GM21576 (cell line): ENCODE measurements around the gene RSPRY1.

ENCODE experiments used
- ATAC-seq: cut with Tn5 transposase; IDR thresholded peaks from one replicate; pipeline ENCODE4 v1.9.1; 2021; ENCODE audit warnings: mild to moderate bottlenecking, moderate library complexity; ENCODE audit not compliant: unreplicated experiment

Gene RSPRY1

GRCh38 chr16:57152096-57153093 is 33.7 kb upstream of the RSPRY1 start:
- ATAC-seq, result no peak

GRCh38 chr16:57153841-57154240 is 32.3 kb upstream of the RSPRY1 start:
- ATAC-seq, result no peak

- no peak for ATAC-seq
Observed at GRCh38 chr16:57155702-57156350, 30.3 kb upstream of the RSPRY1 start.

- no peak for ATAC-seq
Observed at GRCh38 chr16:57156351-57156703, 29.8 kb upstream of the RSPRY1 start.

- no peak for ATAC-seq
Observed at GRCh38 chr16:57157533-57157932, 28.6 kb upstream of the RSPRY1 start.

GRCh38 chr16:57159447-57159846 is 26.7 kb upstream of the RSPRY1 start:
- no peak for ATAC-seq

- no peak for ATAC-seq
Observed at GRCh38 chr16:57163842-57164241, 22.3 kb upstream of the RSPRY1 start.

- no peak for ATAC-seq
Observed at GRCh38 chr16:57165483-57165882, 20.6 kb upstream of the RSPRY1 start.

GRCh38 chr16:57165938-57166337 is 20.2 kb upstream of the RSPRY1 start:
- ATAC-seq, result no peak

GRCh38 chr16:57166451-57166850 is 19.7 kb upstream of the RSPRY1 start:
- ATAC-seq, result no peak

- ATAC-seq, result no peak
Observed at GRCh38 chr16:57166951-57167350, 19.2 kb upstream of the RSPRY1 start.

GRCh38 chr16:57167538-57167937 is 18.6 kb upstream of the RSPRY1 start:
- ATAC-seq, result no peak

GRCh38 chr16:57167953-57168352 is 18.2 kb upstream of the RSPRY1 start:
- no peak for ATAC-seq

- no peak for ATAC-seq
Observed at GRCh38 chr16:57169327-57169726, 16.8 kb upstream of the RSPRY1 start.

GRCh38 chr16:57172721-57173290 is 13.3 kb upstream of the RSPRY1 start:
- ATAC-seq, result no peak

GRCh38 chr16:57175896-57176295 is 10.2 kb upstream of the RSPRY1 start:
- ATAC-seq, result no peak

- no peak for ATAC-seq
Observed at GRCh38 chr16:57178196-57178595, 7.9 kb upstream of the RSPRY1 start.

GRCh38 chr16:57178793-57179212 is 7.3 kb upstream of the RSPRY1 start:
- no peak for ATAC-seq

GRCh38 chr16:57179215-57179828 is 6.8 kb upstream of the RSPRY1 start:
- ATAC-seq, result no peak

GRCh38 chr16:57184113-57184512 is 2.0 kb upstream of the RSPRY1 start:
- no peak for ATAC-seq

- no peak for ATAC-seq
Observed at GRCh38 chr16:57184887-57185445, 1.2 kb upstream of the RSPRY1 start.
